Endothelial cell of umbilical vein (primary cell): ENCODE data around the gene FKBP8. TPM values are rescaled to one million over a fixed set of nuclear protein-coding genes. Genes with fewer than 3 reads are reported as not detected.

Source experiments
- BruUV-seq: library from RNA; stranded (reverse); fragments of 400-500 nt; replicated peaks from 2 replicates; lab custom pipeline; 2021; lab: Mats Ljungman, UMichigan
- CTCF ChIA-PET: fragments of 300-600, 350-600 bp; sonication (Branson Sonifier 250); formaldehyde crosslinking; loops from one replicate; lab custom pipeline; 2021; ENCODE audit warnings: antibody characterized with exemption, inconsistent platforms; lab: Charles Lee
- POLR2A ChIA-PET: fragments of 300-600, 350-600 bp; sonication (Branson Sonifier 250); formaldehyde crosslinking; loops from one replicate; lab custom pipeline; 2021; ENCODE audit warnings: antibody characterized with exemption, inconsistent platforms; lab: Charles Lee
- DNase-seq: peaks from one replicate; pipeline ENCODE4 v3.0.0-alpha.2; 2011; ENCODE audit warnings: low read depth, low spot score
- FAIRE-seq: peaks from 2 replicates; lab custom pipeline; 2011; peaks lifted over from hg19 to GRCh38; lab: Jason Lieb, UNC
- H2AFZ ChIP-seq: 2 replicates; pipeline ENCODE4 v1.6.0; 2012; ENCODE audit warnings: low read depth, low read length, control low read depth, inconsistent platforms
- H3K27ac ChIP-seq: 2 replicates; pipeline ENCODE4 v1.5.1; 2011; ENCODE audit warnings: low read depth, mild to moderate bottlenecking, control low read depth, low read length, moderate library complexity; ENCODE audit not compliant: insufficient read depth
- H3K27me3 ChIP-seq, 2 experiments: 2 replicates each; pipeline versions ENCODE4 v1.6.0 to v1.6.1; 2011; ENCODE audit warnings: low read length in 2 of 2, mixed read lengths in 1 of 2; ENCODE audit not compliant: control insufficient read depth in 2 of 2, insufficient read depth in 2 of 2
- H3K36me3 ChIP-seq, 2 experiments: 2 replicates in 1 of 2; 3 replicates in 1 of 2; pipeline ENCODE4 v1.5.1; 2011; ENCODE audit warnings: low read length in 2 of 2, mild to moderate bottlenecking in 1 of 2, moderate library complexity in 1 of 2; ENCODE audit not compliant: control insufficient read depth in 2 of 2, insufficient read depth in 2 of 2; ENCODE audit errors: extremely low read depth in 1 of 2
- H3K4me1 ChIP-seq: 3 replicates; pipeline ENCODE4 v1.5.1; 2011; ENCODE audit warnings: mild to moderate bottlenecking, low read length; ENCODE audit not compliant: control insufficient read depth, insufficient read depth; ENCODE audit errors: extremely low read depth
- H3K4me2 ChIP-seq: 2 replicates; pipeline ENCODE4 v1.6.1; 2011; ENCODE audit warnings: low read length, control low read depth, mixed read lengths; ENCODE audit not compliant: insufficient read depth
- H3K4me3 ChIP-seq, 3 experiments: fragments of 200-600 bp in 1 of 3; sonication (generic), shearing (Covaris generic) in 1 of 3; replicated peaks in 1 of 3; 2 replicates each; pipeline ENCODE4 v1.5.1; 2011 to 2016; ENCODE audit warnings: control low read depth in 3 of 3, low read length in 3 of 3, mild to moderate bottlenecking in 2 of 3, inconsistent platforms in 1 of 3, low read depth in 1 of 3, moderate library complexity in 1 of 3; ENCODE audit not compliant: insufficient read depth in 1 of 3
- H3K79me2 ChIP-seq: 2 replicates; pipeline ENCODE4 v1.6.0; 2012; ENCODE audit warnings: low read length, inconsistent platforms; ENCODE audit not compliant: control insufficient read depth, insufficient read depth
- H3K9ac ChIP-seq: replicated peaks from 2 replicates; pipeline ENCODE3; 2011; ENCODE audit warnings: low read length, control low read depth; ENCODE audit not compliant: insufficient read depth; ENCODE audit errors: extremely low read depth
- H3K9me1 ChIP-seq: replicated peaks from 3 replicates; pipeline ENCODE4 v1.6.0; 2011; ENCODE audit warnings: mild to moderate bottlenecking, low read length; ENCODE audit not compliant: control insufficient read depth, insufficient read depth; ENCODE audit errors: extremely low read depth
- H3K9me3 ChIP-seq: replicated peaks from 2 replicates; pipeline ENCODE4 v1.5.1; 2012; ENCODE audit warnings: low read length, inconsistent platforms; ENCODE audit not compliant: control insufficient read depth, insufficient read depth
- H4K20me1 ChIP-seq: replicated peaks from 2 replicates; pipeline ENCODE3; 2011; ENCODE audit warnings: mild to moderate bottlenecking, low read length; ENCODE audit not compliant: control insufficient read depth, insufficient read depth; ENCODE audit errors: extremely low read depth
- EZH2 ChIP-seq: IDR thresholded peaks from 2 replicates; pipeline ENCODE4 v1.6.1; 2012; ENCODE audit warnings: borderline replicate concordance, low read depth, mild to moderate bottlenecking, moderate library complexity, low read length, inconsistent platforms; ENCODE audit not compliant: severe bottlenecking
- FOS ChIP-seq: IDR thresholded peaks from 2 replicates; pipeline ENCODE4 v1.6.1; 2011; ENCODE audit warnings: mild to moderate bottlenecking, low read length, moderate library complexity, borderline replicate concordance; ENCODE audit not compliant: insufficient read depth
- GATA2 ChIP-seq: IDR thresholded peaks from 2 replicates; pipeline ENCODE4 v1.7.0; 2011; ENCODE audit warnings: low read depth, mild to moderate bottlenecking, moderate library complexity, mixed read lengths, low read length; ENCODE audit not compliant: insufficient read length, insufficient read depth
- JUN ChIP-seq: IDR thresholded peaks from 2 replicates; pipeline ENCODE4 v1.6.1; 2011; ENCODE audit warnings: borderline replicate concordance, low read depth; ENCODE audit not compliant: insufficient read length, insufficient read depth
- MYC ChIP-seq: IDR thresholded peaks from one replicate; pipeline ENCODE4 v1.6.1; 2011; ENCODE audit warnings: mild to moderate bottlenecking, low read depth, low read length
- POLR2A ChIP-seq: IDR thresholded peaks from 2 replicates; pipeline ENCODE4 v1.6.1; 2012; ENCODE audit warnings: low read depth, mild to moderate bottlenecking, control low read depth, low read length
- POLR2AphosphoS5 ChIP-seq: IDR thresholded peaks from 2 replicates; pipeline ENCODE4 v1.6.1; 2012; ENCODE audit warnings: low read depth, mild to moderate bottlenecking, control low read depth, low read length, moderate library complexity; ENCODE audit not compliant: insufficient read depth
- dilution Hi-C: fragments of 300-500 bp; cut with MboI; formaldehyde crosslinking; loops from one replicate; pipeline ENCODE4 v1.15.0; 2019; ENCODE audit warnings: low sequenced_read_pairs; ENCODE audit not compliant: extremely low pct_ligation_motif_present
- intact Hi-C: fragments of 100-400 bp; cut with micrococcal nuclease; formaldehyde crosslinking; loops from one replicate; pipeline ENCODE4 v1.10.0; 2022
- polyA plus RNA-seq, 4 experiments: library from polyadenylated mRNA; depleted of rRNA in 3 of 4; stranded (reverse) in 3 of 4; unstranded in 1 of 4; fragments of >200 nt; gene quantifications; 2 replicates each; pipeline versions ENCODE4 v1.2.1 to v1.2.3, GENCODE V29; 2011 to 2012; ENCODE audit warnings: missing spikeins in 1 of 4
- total RNA-seq: library from RNA; stranded (reverse); gene quantifications from 2 replicates; pipeline ENCODE4 v1.2.3, GENCODE V29; 2021
- TF ChIP-seq, protein P1 (sequence below): IDR thresholded peaks from 2 replicates; pipeline ENCODE4 v1.6.1; 2011; ENCODE audit not compliant: insufficient read depth, insufficient read length
- TF ChIP-seq, protein P2 (sequence below), 2 donors: IDR thresholded peaks; 1 replicate in 1 of 2; 2 replicates in 1 of 2; pipeline ENCODE4 v1.5.1; 2011; ENCODE audit warnings: low read length in 2 of 2, mild to moderate bottlenecking in 2 of 2, moderate library complexity in 2 of 2, control low read depth in 1 of 2, inconsistent platforms in 1 of 2, low read depth in 1 of 2; ENCODE audit not compliant: insufficient read depth in 1 of 2; ENCODE audit errors: extremely low read depth in 1 of 2

The FKBP8 gene
- total and polyA plus RNA-seq, 2 donors (not counting 3 experiments of a cell fraction or from before 2014, with no cell fraction given) = 150 to 173 TPM

DNA sequence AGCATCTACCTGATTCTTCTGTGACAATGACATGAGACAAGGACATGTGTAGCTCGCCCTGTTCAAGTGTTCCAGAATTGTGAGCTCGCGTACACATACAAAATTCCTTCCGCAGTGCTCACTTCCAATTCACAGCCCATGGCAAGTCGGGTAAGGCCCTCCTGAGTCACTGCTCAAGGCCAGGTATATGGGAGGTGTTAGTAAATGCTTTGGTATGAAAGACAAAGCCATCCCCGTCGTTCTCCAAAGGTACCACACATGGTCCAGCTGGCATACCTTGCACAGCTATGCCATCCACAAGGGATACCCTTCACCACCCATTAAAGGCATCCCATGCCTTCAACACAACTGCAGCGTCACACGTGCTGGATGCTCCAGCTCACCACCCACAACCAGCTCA lies 17.1 kb downstream of the FKBP8 start:
- Histone ChIP-seq H3K27ac (no peak overlapping the region), H2AFZ (no peak overlapping the region), H3K4me2 (no peak overlapping the region), H3K27me3 (no peaks in the 10 kb centered on the region), H3K9me1 (no peaks in the 10 kb centered on the region), H3K9ac (no peak overlapping the region), H3K4me1 (no peaks in the 10 kb centered on the region), H3K4me3 (no peak overlapping the region), H4K20me1 (no peaks in the 10 kb centered on the region), H3K79me2 (peaks cover 5% of the 10 kb centered on the region), H3K9me3 (no peaks in the 10 kb centered on the region), H3K36me3 (peaks cover 0 to under 1% of the 10 kb centered on the region in 2 experiments)
- DNase-seq = no peak
- intact Hi-C loops = loop anchor here (1.0 kb wide), 1 partner anchor 62 kb away; the partner anchor contains the start of gene REX1BD
- dilution Hi-C loops = no loop called here
- TF ChIP-seq, protein P1, sequence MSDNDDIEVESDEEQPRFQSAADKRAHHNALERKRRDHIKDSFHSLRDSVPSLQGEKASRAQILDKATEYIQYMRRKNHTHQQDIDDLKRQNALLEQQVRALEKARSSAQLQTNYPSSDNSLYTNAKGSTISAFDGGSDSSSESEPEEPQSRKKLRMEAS = no peak
- no peak for TF ChIP-seq EZH2
- TF ChIP-seq GATA2 = no peak
- TF ChIP-seq POLR2A = no peak
- TF ChIP-seq FOS = no peak
- no peak for TF ChIP-seq MYC
- no peak for TF ChIP-seq JUN
- no peak for TF ChIP-seq POLR2AphosphoS5
- TF ChIP-seq, protein P2, sequence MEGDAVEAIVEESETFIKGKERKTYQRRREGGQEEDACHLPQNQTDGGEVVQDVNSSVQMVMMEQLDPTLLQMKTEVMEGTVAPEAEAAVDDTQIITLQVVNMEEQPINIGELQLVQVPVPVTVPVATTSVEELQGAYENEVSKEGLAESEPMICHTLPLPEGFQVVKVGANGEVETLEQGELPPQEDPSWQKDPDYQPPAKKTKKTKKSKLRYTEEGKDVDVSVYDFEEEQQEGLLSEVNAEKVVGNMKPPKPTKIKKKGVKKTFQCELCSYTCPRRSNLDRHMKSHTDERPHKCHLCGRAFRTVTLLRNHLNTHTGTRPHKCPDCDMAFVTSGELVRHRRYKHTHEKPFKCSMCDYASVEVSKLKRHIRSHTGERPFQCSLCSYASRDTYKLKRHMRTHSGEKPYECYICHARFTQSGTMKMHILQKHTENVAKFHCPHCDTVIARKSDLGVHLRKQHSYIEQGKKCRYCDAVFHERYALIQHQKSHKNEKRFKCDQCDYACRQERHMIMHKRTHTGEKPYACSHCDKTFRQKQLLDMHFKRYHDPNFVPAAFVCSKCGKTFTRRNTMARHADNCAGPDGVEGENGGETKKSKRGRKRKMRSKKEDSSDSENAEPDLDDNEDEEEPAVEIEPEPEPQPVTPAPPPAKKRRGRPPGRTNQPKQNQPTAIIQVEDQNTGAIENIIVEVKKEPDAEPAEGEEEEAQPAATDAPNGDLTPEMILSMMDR (IDR thresholded peaks at IDR 0.05; ENCODE audit: extremely low read depth in 1 of 2, insufficient read depth in 1 of 2, low read depth in 1 of 2, low read length in 2 of 2) = no peak
- no peak for FAIRE-seq
- ChIA-PET CTCF (interaction anchor here (0.9 to 2.0 kb wide), 7 partner anchors 8 to 247 kb away, joined by 3 to 9 read pairs (median 4); partner anchors contain the start of gene REX1BD), POLR2A (interaction anchor here (0.6 kb wide), 1 partner anchor 450 kb away, joined by 6 read pairs; no protein-coding TSS in a partner anchor)
- BruUV-seq = no TSS peak
